ENCODE measurements around the gene PI16.
"Not testable (repeated sequence)": the region's sequence is repeated elsewhere in the genome, so short reads cannot be mapped to it uniquely, and the experiment has no call there.

PI16 gene

DNA sequence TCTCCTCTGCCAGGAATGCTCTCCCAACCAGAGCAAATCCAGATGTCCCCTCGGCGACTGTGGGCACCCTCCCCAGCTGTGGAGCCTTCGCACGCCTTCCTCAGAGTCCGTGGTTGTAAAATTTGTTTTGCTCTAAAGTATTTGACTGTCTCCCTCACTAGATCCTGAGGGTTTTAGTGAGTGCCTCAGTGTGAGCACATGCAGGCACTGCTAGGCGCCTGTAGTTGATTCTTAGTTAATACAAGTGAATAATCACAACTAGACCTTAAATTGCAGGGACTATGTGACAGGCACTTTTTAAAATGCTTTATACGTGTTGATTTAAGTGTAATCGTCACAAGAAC is 32.1 kb downstream of the PI16 start:
- no peak for TF ChIP-seq JUND (IDR thresholded peaks at IDR 0.05; ENCODE audit: low read depth)
- no peak for DNase-seq (ENCODE audit: low read depth in 1 of 2, low spot score in 1 of 2)
- in situ Hi-C loops (cut with HindIII; ENCODE audit: low pct_unique_long_range_greater_than_20kb, low sequenced_read_pairs), result no loop called here

DNA sequence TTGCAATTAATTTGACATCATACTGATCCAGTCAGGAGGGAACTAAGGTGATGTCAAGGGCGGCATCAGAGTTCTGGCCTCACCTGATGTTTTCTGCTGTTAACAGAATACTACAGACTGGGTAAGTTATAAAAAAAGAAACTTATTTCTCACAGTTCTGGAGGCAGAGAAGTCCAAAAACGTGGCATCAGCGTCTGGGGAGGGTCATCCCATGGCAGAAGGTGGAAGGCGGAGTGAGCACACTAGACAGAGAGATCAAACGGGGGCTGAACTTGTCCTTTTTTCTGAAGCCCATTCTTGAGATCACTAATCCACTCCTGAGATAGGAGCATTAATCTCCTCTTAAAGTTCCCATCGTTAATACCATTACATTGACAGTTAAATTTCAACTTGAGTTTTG is 34.7 kb downstream of the PI16 start:
- DNase-seq (ENCODE audit: low read depth in 1 of 2, low spot score in 1 of 2), result no peak
- in situ Hi-C loops (cut with HindIII; ENCODE audit: low pct_unique_long_range_greater_than_20kb, low sequenced_read_pairs), result no loop called here
- TF ChIP-seq JUND (IDR thresholded peaks at IDR 0.05; ENCODE audit: low read depth), result no peak

DNA sequence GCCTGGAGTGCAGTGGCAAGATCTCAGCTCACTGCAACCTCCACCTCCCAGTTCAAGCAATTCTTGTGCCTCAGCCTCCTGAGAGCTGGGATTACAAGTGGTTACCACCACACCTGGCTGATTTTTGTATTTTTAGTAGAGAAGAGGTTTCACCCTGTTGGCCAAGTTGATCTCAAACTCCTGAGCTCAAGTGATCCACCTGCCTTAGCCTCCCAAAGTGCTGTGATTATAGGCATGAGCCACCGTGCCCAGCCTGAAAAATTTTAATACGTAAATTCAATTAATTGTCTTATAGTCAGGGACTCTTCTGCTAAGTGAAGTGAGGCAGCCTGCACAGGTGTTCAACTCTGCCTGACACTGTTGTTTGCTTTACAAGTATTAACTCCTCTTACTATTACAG is 35.9 kb downstream of the PI16 start:
- not testable (repeated sequence) for DNase-seq (ENCODE audit: low read depth in 1 of 2, low spot score in 1 of 2)

DNA sequence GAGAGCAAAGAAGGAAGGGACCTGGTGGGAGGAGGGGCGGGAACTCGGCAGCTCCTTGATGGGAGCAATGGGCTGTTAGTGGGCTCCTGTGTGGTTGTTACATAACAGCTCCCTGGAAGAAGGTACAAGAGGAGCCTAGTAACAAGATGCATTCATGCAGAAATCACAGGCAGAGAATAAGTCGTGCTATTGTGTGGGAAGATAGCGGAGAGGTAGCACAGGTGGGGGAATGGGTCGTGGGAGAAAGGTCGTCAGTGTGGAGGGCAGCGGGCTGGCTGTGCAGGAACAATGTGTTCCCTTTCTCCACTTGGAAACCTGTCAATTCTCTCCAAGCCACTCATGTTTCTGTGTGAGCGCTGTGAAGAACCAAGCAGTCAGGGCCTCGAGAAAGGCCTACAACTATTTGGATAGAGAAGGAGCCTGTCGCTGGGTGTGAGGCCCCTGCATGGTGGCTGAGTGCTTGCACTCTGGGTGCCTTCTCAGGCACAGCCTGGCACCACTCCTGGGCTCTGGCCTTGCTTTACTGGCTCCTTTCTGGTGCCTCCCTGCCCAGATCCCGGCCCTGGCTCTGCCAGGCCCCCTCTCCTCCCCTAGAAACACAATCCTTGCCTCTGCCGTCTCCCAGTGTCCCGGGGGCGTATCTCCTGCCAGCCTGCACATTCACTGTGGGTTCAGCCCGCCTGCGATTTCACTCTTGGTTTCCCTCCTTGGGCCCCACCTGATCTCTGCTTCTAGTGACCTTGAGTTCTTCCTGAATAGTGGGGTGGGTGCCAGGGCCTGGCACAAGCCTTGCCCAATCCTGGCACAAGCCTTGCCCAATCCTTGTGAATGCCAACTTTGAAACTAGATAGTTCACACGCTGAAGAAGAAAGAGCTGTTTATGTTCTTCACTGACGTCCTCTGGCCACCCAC is 43.5 kb downstream of the PI16 start:
- TF ChIP-seq JUND (IDR thresholded peaks at IDR 0.05; ENCODE audit: low read depth), result no peak
- in situ Hi-C loops (cut with HindIII; ENCODE audit: low pct_unique_long_range_greater_than_20kb, low sequenced_read_pairs), result no loop called here
- DNase-seq (ENCODE audit: low read depth in 1 of 2, low spot score in 1 of 2), result no peak

More for the DNA sequence above, 35.9 kb downstream of the PI16 start:
- in situ Hi-C loops (cut with HindIII; ENCODE audit: low pct_unique_long_range_greater_than_20kb, low sequenced_read_pairs), result not testable (repeated sequence)

DNA sequence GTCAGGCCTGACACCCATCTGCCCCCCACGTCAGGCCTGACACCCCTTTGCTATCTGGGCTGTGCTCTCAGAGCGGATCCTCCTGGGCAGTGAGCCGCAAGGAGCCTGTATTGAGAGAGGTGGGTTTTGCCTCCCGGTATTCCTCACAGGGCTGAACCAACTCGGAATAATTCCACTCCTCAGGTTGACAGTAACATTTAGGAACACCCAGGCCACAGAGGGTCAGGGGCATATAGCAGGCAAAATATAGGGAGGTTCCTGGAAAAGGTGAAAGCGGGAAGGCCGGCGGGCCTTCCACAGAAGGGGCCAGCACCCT is 44.1 kb downstream of the PI16 start:
- no peak for TF ChIP-seq JUND (IDR thresholded peaks at IDR 0.05; ENCODE audit: low read depth)
- no peak for DNase-seq (ENCODE audit: low read depth in 1 of 2, low spot score in 1 of 2)
- in situ Hi-C loops (cut with HindIII; ENCODE audit: low pct_unique_long_range_greater_than_20kb, low sequenced_read_pairs), result no loop called here

DNA sequence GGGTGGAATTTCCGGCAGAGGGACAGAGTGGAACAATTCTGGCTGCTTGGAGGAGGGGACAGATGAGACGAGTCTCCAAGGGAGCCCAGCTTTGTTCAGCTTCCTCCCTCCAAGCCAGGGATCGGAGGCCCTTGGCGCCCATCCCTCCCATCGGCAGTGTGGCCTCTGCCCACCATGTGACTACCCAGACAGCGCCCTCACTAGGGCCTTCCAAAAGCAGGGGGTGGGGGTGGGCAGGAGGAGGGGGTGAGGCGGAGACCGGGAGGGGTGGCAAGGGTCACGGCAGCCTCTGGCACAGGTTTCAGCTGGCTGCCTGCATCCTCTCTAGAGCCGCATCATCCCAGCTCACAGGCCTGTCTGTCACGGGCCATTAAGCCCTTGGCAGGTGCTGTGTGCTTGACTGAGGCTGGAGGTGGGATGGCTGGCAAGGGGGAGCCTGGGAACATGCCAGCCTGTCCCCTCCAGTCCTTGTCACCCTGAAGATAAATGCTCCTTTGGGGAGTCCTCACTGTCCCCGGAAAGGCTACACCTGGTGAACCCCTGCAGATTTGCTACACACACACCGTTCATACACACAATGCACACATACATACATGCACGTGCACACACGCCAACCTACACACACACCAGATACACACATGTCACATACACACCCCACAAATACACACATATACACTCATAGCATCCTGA is 44.7 kb downstream of the PI16 start:
- TF ChIP-seq JUND (IDR thresholded peaks at IDR 0.05; ENCODE audit: low read depth), result no peak
- DNase-seq (ENCODE audit: low read depth in 1 of 2, low spot score in 1 of 2), result no peak
- in situ Hi-C loops (cut with HindIII; ENCODE audit: low pct_unique_long_range_greater_than_20kb, low sequenced_read_pairs), result no loop called here

DNA sequence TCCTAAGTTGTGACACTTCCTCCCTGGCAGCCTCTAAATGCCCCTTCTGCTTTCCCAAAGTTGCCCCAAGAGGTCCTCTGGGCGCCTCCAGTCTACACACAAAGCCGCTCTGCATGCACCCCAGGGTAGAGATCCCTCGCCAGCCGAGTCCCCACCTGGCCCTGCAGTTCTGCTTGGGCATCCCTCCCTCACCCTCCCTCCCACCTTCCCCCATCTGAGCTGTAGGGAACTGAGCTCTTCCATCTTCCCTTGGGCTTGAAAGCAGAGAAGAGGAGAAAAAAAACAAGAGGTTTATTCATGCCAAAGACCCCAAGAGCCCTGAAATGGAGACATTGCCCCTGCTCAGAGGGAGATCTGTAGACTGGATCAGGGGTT is 45.2 kb downstream of the PI16 start:
- in situ Hi-C loops (cut with HindIII; ENCODE audit: low pct_unique_long_range_greater_than_20kb, low sequenced_read_pairs), result no loop called here
- DNase-seq (ENCODE audit: low read depth in 1 of 2, low spot score in 1 of 2), result no peak
- TF ChIP-seq JUND (IDR thresholded peaks at IDR 0.05; ENCODE audit: low read depth), result no peak

DNA sequence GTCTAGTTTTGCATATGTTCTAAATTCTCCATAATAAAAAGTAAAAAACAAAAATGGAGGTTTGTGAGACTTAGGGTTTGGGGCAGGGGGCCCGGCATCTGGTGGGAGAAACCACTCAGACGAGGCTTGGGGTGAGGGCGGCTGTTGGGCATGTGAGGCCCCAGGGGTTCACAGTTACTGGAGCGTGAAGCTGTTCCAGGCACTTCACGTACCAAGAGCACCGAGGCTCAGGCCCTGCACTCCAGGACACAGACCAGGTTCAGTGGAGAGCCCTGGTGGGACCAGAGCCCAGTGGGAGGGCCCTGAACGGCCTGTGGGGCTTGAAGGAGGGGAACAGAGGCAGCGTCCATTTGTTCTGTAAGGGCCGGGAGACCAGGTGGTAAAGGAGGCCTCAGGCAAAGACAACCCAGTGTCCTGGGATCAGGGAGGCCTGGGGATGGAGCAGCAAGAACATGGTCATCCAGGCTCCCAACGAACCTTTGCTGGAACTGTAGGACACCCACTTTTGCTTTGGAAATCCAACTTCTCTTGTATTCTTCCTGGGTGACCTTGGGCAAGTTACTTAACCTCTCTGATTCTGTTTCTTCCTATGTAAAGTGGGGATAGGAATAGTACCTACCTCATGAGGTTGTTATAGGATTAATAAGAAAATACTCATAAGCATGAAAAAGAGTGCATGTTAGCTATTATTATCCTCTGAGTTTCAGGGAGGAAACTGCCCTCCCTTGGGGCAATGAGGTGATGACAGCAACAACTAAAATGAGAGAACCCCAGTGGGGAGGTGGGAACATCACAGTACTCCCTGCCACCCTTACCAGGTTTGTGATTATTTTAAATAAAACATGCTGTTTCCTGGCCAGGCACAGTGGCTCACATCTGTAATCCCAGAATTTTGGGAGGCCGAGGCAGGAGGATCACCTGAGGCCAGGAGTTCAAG is 49.8 kb downstream of the PI16 start:
- in situ Hi-C loops (cut with HindIII; ENCODE audit: low pct_unique_long_range_greater_than_20kb, low sequenced_read_pairs), result no loop called here
- TF ChIP-seq JUND (IDR thresholded peaks at IDR 0.05; ENCODE audit: low read depth), result no peak
- DNase-seq (ENCODE audit: low read depth in 1 of 2, low spot score in 1 of 2), result no peak

DNA sequence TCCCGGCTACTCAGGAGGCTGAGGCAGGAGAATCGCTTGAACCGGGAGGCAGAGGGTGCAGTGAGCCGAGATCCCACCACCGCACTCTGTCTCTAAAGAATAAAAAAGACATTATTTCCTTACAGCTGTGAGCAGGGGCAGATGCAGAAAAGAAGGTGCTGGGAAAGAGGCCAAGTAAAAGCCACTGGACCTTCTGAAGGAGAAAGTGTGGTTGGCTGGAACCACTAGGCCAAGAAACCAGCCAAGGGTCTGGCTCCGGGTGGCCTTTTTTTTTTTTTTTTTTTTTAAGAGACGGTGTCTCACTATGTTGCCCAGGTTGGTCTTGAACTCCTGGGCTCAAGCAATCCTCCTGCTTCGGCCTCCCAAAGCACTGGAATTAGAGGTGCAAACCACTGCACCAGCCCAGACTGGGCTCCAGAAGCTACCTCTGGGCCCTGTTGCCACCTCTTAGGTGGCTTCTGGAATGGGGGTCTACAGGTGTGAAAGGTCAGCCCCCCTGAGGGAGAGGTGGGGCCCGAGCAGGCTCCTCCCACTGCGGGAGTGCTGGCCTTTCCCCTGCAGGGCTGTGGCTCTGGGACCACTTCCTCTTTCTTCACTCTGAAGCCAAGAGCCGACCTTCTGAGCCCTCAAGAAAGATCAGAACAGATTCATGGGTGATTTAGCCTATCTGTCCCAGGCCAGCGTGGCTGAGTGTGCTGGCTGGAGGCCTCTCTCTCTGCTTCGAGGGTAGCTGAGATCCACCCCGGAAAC is 50.7 kb downstream of the PI16 start, which contains the start of gene FGD2:
TSS of gene FGD2 (plus strand) at position 595 of the 750 bp plus-strand sequence. CDS start 163 bp downstream, outside the sequence.
- in situ Hi-C loops (cut with HindIII; ENCODE audit: low pct_unique_long_range_greater_than_20kb, low sequenced_read_pairs), result no loop called here
- no peak for TF ChIP-seq JUND (IDR thresholded peaks at IDR 0.05; ENCODE audit: low read depth)
- no peak for DNase-seq (ENCODE audit: low read depth in 1 of 2, low spot score in 1 of 2)

DNA sequence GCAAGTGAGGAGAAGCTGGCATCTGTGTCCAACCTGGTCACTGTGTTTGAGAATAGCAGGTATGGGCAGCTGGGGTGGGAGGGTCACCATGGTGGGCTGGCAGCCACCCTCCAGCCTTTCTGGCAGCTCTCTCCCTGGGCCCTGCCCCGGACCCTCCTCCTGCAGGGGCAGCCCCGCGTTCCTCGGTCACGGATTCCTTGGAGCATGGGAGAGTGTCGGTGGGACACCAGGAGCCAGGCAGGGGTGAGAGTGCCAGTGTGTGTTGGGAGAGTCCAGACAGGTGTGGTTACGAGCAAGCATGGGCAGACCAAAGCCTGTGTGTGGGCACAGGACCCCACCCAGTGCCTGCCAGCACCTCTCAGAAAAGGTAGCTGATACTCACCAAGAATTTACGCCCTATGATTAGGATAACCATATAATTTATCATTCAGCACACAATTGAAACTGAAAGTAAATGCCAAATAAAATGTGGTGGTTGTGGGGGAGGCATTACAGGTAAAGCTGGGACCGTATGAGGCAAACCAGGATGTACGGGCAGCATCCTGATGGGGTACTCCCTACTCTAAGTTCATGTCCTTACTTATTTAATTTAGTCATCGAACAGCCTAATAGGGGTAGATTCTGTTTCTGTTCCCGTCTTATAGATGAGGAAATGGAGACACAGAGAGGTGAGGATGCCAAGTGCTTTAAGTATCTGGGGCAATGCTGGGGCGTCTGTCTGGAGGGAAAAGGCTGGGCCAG is 51.5 kb downstream of the PI16 start:
- no peak for TF ChIP-seq JUND (IDR thresholded peaks at IDR 0.05; ENCODE audit: low read depth)
- DNase-seq (ENCODE audit: low read depth in 1 of 2, low spot score in 1 of 2), result no peak
- in situ Hi-C loops (cut with HindIII; ENCODE audit: low pct_unique_long_range_greater_than_20kb, low sequenced_read_pairs), result no loop called here

DNA sequence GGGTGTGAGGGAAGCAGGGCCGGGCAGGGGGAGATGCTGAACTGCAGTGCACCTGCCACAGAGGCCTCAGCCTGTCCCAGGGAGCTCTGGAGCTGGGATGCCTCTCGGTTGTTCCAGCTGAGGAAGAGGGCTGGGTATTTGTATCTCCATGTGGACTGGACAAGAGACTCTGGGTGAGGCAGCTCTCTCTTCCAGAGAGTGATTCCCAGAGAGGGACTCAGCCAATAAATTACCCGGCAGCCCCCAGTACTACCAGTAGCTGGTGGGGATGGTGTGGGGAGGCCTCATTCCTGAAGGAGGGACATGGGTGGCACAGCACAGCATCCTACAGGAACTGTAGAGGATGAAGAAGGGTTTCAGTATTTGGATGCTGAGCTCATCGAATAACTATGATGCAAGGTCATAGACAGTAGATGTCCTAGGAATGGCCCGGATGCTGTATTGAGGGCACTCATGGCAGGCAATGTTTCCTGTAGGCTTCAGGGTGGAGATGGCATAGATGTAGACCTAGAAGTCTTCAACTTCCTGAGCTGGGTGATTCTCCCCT is 52.3 kb downstream of the PI16 start:
- TF ChIP-seq JUND (IDR thresholded peaks at IDR 0.05; ENCODE audit: low read depth), result no peak
- in situ Hi-C loops (cut with HindIII; ENCODE audit: low pct_unique_long_range_greater_than_20kb, low sequenced_read_pairs), result no loop called here
- DNase-seq (ENCODE audit: low read depth in 1 of 2, low spot score in 1 of 2), result no peak

Measured in T47D (cell line).